SIG-M5 treated with dmso at 0.1 percent for 504 hours (cell line): ENCODE measurements around the gene SORCS2.
"Not testable (repeated sequence)": the region's sequence is repeated elsewhere in the genome, so short reads cannot be mapped to it uniquely, and the experiment has no call there.

ENCODE experiments used
- DNase-seq: peaks from one replicate; lab custom pipeline; 2025; ENCODE audit not compliant: unreplicated experiment; lab: John Stamatoyannopoulos, UW

Gene SORCS2

DNA sequence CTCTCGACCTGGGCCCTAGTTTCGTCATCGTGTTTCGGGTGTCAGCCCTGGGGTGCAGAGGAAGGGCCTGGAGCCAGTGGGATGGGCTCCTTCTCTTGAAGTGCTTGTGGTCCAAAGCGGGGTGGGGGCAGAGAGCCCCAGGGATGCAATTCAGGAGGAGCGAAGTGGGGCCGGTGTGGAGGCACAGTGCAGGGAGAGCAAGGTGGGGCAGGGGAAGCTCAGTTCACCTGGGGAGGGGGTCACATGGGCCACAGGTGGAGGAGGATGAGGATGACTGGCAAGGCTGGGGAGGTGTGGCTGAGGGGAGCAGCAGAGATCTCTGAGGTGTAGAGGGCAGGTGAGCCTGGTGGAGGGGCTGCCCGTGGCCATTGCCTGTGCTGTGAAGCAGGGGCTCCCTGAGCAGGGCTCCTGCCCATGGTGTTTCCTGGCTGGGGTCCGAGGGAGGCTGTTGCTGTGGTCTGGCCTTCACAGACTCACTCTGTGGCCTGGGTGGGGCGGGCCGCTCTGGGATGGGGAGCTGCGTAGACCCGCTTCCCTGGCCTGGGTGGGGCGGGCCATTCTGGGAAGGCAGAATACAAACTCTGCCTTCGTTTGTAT lies 6.9 kb downstream of the SORCS2 start:
- no peak for DNase-seq

DNA sequence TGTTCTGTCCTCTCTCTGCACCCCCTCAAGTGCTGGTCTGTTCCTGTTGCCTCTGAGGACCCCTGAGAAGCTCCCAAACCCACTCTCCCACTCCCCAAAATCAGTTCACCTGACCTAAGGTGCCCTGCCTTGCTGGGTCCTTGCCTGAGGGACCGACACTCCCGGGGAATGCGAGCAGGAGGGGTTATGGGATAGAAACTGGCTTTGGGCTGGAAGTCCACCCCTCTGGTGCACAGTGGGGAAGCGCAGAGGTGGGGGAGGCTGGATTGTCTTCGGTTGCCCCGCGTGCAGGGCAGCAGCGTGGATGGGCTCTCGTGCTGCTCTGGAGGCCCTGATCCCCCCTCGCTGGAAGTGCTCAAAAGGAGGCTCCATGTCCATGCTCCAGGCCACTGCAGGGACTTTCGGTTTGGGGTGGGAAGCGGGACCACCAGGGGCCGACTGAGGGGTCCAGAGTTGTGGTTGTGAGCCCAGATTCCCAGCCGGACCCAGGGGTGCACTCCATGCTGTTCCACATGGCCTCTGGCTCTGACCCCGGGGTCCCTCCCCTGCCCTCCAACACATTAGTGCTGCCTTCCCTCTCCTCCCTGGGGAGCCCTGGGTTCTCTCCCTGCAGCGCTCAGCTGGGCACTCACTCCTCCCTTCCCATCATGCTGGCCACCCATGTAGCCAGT lies 7.6 kb downstream of the SORCS2 start:
- no peak for DNase-seq

DNA sequence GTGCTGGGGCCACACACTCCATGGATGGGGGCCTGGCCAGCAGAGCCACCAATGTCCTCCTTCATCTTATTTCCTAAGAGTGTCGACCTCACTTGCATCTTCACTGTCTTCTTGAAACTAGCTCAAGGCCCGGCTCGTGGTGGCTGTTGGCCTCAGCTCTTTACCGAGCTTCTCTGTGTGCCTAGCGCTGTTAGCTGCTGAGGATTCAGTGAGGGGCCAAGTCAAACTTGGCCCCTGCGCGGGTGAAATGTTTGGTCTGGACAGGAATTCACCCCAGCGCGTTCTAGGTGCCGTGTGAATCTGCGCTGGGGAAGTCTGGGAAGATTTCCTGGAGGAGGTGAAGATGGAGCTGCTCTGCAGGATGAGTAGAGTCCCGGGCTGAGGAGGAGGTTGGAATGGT lies 8.5 kb downstream of the SORCS2 start:
- DNase-seq = no peak

DNA sequence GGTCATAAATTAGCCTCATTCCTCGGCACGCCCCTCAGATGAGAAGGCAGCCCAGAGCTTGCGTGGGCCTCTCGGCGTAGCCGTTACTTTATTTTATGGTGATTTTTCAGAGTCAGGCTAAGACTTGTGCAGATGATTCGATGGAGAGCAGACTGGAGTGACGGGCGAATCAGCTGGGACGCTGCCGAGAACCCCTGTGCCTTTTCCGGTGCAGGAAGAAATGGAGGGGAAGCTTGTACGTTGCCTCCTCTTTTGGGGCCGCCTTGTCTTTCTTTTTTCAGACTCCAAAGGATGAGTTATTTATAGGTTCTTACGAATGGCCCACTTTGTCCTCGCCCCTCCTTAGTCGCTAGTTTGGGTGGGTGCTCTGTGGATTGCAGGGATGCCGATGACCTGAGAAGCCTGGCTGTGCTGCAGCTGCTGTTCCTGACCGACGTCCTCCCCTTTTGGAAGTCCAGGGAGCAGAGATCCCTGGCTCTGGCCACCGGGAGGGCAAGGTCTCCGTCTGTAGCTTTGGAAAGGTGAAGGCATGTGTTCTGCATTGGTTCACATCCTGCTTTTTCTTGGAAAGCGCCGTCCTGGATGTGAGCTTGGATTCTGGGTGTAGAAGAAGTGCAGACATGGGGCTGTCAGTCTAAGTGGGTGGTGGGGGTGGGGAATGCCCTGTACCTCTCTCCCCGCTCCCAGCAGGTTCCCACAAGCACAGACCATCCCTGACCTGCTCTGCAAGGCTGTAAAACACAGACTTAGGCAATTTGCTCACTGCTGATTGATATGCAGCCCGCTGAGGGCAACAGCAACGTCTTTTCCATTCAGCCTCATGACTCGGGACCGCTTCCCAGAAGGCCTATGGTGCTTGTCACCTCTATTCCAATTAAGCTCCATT lies 9.3 kb downstream of the SORCS2 start:
- no peak for DNase-seq

- DNase-seq = no peak
These were observed 10.1 kb downstream of the SORCS2 start for GRCh38 chr4:7202411-7202810.

GRCh38 chr4:7204656-7205387 lies 12.5 kb downstream of the SORCS2 start:
- no peak for DNase-seq

GRCh38 chr4:7206385-7206784 lies 14.0 kb downstream of the SORCS2 start:
- DNase-seq = no peak

GRCh38 chr4:7206911-7207567 lies 14.7 kb downstream of the SORCS2 start:
- DNase-seq = no peak

- no peak for DNase-seq
These were observed 15.4 kb downstream of the SORCS2 start for GRCh38 chr4:7207628-7208231.

GRCh38 chr4:7208509-7209451 lies 16.4 kb downstream of the SORCS2 start:
- no peak for DNase-seq

GRCh38 chr4:7209699-7210098 lies 17.4 kb downstream of the SORCS2 start:
- DNase-seq = no peak

- DNase-seq = no peak
These were observed 18.5 kb downstream of the SORCS2 start for GRCh38 chr4:7210824-7211223.

DNA sequence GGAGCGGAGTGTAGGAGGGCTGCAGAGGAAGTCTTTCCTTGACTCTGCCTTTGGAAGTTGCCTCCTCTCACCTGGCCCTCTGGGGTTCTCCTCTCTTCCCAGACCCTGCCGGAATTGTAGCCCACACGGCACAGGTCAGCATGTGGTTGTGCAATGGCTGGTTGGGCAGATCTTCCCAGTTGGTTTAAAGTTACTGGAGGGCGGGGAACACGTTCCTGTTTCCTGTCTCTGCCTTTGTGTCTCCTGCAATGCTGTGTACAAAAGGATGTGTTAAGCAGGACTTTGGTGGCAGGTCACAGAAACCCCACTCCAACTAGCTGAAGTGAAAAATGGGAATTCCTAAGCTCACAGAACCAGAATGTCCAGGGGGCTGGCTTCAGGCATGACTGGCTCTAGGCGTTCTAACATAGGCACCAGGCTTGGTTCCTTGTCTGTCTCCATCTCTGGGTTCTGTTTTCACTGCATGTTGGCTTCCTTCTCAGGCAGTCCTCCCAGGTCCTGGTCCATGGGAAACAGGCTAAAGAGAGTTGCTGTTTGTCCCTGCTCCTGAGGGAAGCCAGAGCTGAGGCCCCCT lies 19.9 kb downstream of the SORCS2 start:
- no peak for DNase-seq

- no peak for DNase-seq
These were observed 20.6 kb downstream of the SORCS2 start for GRCh38 chr4:7212921-7213320.

DNA sequence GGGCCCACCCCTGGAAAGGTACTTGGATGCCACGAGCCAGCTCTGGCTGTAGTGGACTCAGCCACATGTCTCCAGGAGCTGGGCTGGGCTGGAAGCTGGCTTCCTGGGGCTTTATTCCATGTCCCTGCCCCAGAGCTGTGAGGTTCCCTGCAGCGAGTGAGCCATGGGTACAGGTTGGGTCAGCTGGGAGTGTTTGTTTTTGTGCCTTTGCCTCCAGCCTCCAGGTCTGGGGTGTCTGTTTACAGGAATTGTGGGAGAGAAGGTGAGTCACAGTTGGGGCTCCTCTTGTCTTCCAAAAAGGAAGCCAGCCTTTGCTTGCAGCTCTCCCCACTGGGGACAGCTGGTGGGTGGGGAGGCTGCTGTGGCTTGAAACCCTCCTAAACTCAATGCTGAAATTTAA lies 21.5 kb downstream of the SORCS2 start:
- DNase-seq = no peak

DNA sequence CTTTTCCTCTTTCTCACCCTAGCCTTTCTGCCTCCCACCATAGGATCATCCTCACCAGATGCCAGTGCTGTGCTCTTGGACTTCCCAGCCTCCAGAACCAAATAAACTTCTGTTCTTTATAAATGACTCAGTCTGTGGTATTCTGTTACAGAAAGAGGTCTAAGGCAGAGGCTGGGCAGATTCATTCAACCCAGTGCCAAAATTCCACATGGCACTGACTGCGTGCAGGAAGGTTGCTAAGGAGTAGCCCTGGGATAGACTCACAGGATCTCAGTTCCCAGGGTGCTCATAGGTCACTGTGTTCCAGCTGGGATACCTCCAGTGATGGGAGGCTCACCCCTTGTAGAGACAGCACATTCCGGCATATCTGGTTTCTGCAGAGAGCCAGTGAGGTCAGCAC lies 22.0 kb downstream of the SORCS2 start:
- DNase-seq = no peak

DNA sequence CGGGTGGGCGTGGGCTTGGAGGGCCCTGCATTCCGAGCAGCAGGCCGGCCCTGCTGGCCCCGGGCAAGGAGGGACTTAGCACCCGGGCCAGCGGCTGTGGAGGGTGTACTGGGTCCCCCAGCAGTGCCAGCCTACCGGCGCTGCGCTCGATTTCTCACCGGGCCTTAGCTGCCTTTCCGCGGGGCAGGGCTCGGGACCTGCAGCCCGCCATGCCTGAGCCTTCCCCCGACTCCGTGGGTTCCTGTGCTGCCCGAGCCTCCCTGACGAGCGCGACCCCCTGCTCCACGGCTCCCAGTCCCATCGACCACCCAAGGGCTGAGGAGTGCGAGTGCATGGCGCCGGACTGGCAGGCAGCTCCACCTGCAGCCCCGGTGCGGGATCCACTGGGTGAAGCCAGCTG lies 22.8 kb downstream of the SORCS2 start:
- not testable (repeated sequence) for DNase-seq

DNA sequence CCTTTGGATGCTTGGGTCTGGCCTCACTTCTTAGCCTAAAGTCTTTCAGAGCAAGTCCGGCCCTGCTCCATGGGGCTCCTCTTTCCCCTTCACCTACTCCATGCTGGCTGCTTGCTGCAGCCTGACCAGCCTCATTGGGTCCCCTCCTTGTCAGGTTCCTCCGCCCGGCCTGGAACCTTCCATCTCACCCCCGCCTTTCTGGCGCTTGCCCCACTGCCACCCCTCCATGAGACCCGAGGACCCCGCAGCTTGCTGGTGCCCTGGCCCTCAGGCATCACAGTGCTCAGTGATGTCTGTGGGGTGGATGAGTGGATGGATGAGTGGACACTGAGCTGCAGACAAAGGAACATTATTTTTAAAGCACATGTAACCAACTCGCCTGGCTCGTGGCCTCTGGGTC lies 24.7 kb downstream of the SORCS2 start:
- no peak for DNase-seq
